ENCODE measurements around the gene MOV10L1.
"Not testable (repeated sequence)": the region's sequence is repeated elsewhere in the genome, so short reads cannot be mapped to it uniquely, and the experiment has no call there.

The MOV10L1 gene

DNA sequence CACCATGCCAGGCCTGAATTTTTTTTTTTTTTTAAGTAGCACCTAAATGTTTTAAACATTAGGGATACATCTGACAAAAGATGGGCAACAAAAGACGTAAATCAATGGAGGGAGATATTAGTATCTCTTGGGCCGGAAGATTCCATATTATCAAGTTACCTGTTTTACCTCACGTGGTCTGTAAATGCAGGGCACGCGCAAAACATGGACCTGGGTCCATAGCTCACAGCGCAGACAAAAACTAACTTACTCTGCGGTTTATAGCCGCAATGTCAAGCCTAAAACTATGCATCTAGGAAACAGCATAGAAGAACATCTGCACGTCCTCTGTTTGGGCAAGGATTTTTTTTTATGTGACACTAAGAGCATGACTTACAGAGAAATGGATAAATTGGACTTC, 49.2 kb downstream of the MOV10L1 start:
- DNase-seq = no peak

DNA sequence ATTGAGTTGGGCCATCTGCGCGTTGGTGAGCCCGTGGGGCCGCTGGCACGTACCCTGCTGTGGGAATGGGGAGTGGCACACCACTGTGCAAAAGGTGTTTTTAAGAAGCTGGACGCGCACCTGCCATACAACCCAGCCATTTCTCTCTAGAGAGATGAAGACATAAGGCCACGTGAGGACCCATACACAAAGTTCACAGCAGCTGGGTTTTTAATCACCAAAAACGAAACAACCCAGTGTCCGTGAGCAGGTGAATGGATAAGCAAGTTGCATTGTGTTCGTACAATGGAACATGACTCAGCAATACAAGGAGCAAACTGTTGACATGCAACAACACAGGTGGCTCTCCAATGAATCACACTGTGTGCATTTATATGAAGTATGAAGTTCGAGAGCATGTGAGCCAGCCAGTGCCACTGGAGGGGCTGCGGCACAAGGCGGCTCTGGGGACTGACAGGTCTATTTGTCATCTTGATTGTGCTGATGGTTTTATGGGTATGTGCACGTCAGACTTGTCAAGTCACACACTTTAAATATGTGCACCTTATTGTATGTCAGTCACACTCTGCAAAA, 50.1 kb downstream of the MOV10L1 start:
- peak; percentile 93 for DNase-seq

DNA sequence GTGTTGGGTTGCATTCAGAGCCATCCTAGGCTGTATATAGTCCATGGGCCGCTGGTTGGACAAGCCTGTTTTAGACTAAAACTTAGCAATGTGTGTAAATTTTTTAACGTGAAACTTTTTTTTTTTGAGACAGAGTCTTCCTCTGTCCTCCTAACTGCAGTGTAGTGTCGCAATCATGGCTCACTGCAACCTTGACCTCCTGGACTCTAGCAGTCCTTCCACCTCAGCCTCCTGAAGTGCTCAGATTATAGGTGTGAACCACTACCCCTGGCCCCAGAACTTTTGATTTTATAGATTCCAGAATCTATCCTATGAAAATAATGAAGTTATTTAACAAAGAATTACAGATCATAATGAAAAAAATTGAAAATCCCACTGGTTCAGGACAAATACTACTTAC, 50.8 kb downstream of the MOV10L1 start:
- no peak for DNase-seq

DNA sequence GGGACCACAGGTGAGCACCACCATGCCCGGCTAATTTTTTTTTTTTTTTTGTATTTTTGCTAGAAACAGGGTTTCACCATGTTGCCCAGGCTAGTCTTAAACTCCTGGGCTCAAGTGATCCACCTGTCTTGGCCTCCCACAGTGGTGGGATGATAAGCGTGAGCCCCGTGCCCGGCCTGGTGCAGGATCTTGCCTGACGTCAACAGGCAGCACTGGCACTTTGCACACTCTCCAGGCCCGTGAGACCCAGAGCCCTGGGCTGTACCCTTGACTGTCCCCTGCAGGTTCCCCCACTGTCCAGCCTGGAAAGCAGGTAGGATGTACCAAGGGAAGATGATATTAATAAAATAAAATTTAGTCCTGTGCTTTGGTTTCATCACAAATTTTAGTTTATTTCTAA, 51.7 kb downstream of the MOV10L1 start:
- DNase-seq = peak; percentile 8

DNA sequence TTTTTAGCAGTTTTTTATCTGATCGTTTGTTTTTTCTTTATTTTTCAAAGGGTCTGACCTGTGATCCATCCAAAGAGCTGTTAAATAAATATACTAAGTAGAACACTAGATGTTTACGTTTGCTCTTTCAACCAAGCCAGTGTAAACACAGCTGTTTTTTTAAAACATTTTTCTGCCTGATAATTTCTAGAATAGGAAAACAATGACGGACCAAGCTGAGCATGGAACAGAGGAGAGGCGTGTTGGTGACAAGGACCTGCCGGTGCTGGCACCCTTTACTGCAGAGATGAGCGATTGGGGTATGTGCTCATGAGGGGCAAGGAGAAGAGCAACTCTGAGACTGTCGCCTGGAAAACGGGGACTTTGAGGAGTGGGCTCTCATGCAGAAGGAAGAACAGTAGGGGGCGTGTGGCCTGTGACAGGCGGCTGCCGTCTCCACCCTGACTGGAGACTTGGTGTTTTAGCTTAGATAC, 52.1 kb downstream of the MOV10L1 start:
- peak; percentile 66 for DNase-seq

DNA sequence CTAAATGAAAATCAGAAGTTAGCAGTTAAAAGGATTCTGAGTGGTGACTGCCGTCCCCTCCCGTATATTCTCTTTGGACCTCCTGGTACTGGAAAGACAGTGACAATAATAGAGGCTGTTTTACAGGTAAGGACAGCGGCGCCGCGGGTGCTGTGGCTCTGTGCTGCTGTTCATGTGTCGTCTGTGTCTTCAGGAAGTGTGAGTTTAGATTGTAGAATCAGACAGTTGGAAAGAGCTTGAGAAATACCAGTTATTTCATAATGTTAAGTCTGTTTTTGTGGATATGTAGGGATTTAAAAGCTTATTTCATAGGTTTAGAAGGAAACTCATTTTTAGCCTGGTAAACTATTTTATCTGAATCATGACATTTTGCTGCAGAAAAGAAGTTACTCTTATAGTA, 53.3 kb downstream of the MOV10L1 start:
- no peak for DNase-seq

DNA sequence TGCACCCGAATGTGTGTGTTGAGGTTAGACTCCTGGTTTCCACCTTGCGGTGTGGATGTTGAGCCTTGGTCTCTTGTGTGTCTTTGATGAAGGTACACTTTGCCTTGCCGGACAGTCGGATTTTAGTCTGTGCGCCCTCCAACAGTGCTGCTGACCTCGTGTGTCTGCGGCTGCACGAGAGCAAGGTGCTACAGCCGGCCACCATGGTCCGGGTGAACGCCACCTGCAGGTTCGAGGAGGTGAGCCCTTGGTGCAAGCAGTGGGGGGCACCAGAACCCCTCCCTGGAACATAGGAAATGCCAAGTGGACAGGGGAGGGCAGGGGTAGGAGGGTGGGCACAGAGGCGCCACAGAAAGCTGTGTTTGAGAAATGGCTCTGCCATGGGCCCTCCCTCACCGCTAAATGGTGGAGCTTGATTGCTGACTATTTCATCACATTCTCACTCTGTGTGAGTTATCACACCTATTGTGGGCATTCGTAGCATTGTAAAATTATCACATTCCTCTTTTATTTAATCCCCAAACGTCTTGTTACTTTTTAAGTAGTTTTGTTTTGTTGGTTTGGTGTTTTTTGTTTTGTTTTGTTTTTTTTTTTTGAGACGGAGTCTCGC, 54.3 kb downstream of the MOV10L1 start:
- no peak for DNase-seq

DNA sequence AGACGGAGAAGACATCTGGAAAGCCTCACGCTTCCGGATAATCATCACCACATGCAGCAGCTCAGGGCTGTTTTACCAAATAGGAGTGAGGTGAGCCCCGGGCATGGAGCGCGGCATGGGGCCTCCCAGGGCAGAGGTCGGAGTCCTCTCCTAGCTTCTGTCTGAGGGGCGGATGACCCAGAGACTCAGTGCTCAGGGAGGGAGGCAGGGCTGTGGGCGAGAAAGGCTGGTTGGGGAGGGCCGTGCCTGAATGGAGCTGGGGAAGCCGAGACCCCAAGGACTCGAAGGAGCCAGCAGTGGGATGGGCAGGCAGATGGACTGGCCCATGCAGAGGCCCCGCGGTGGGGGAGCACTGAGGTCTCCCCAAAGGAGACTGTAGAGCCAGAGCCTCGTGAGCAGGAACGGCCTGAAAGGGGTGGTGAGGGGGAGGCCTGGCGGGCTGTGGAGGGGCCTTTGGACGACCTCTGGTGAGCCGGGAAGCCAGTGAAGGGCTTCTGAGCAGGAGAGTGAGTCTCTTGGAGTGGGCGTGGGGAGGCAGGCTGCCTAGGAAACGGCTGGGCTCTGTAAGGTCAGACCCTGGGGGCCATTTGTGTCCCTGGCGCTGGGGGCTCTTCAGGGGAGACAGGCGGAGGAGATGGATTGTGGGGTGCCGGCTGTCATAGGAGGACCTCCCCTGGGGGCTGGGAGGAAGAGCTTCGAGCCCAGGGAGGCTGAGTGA, 56.1 kb downstream of the MOV10L1 start:
- DNase-seq = no peak

DNA sequence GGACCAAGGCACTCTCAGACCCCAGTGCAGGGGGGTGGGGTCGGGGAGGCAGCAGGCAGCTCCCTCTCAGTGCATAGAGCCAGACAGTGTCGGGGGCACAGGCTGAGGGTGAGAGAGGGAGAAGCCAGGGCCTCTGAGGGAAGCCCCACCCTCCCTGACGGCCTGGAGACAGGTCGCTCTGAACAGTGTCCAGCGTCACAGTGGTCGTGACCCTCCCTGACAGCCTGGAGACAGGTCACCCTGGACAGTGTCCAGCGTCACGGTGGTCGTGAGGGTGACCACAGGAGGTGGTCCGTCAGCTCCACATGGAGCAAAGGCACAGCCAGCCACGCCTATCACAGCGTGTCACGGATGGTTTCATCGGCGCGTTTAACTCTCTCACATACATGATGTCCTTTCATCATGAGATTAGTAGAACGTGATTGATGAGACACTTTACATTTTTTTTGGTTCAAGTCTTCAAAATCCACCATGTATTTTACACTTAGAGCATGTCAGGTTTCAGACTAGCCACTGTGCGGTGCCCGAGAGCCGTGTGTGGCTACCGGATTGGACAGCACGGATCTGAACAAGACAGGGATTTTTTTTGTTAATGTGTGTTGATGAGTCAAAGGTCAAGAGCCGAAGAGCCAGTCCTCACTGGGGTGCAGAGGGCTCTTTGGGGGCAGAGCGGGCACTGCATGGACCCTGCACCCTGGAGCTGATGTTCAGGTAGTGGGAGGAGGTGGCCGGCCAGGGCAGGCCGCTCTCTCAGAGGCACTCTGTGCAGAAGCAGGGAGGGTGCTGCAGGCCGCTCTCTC, 56.8 kb downstream of the MOV10L1 start:
- DNase-seq = no peak

DNA sequence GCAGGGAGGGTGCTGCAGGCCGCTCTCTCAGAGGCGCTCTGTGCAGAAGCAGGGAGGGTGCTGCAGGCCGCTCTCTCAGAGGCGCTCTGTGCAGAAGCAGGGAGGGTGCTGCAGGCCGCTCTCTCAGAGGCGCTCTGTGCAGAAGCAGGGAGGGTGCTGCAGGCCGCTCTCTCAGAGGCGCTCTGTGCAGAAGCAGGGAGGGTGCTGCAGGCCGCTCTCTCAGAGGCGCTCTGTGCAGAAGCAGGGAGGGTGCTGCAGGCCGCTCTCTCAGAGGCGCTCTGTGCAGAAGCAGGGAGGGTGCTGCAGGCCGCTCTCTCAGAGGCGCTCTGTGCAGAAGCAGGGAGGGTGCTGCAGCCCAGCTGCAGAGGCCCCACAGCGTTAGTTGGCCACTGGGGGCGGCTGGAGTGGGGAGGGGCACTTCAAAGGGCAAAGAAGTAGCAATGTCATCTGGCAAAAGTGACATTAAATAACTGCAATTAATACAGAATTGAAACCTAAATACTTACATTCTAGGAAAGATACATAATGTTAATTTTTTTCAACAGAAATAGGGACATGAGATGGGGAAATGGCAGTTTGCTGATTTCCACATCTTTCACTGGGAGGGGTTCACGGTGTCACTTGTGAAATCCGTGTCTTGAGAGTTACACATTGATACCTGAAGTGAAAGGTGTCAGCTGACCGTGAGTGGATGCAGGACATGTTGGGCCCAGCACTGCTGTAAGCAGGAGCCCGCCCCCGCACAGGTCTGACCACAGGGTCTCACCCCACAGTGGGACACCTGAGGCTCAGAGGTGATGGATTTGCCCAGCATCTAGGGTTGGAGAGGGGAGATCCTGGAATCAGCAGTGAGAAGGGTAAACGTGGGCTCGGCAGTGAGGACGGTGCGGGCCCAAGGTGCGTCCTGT, 57.7 kb downstream of the MOV10L1 start:
- not testable (repeated sequence) for DNase-seq

DNA sequence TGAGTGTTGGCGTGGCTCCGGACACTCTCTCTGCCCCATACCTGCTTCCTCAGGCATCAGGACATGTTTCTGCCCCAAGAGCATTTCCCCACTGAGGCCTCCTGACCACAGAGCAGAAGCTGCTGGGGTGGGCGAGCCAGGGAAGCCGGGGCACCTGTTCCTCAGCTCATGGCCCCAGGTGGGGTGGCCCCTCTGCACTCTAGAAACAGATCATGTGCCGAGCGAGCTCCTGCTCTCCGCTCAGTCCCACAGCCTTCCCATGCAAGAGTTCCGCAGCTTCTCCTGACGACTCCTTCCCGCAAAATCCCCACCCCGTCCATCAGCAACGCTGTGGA, 58.3 kb downstream of the MOV10L1 start:
- no peak for DNase-seq

DNA sequence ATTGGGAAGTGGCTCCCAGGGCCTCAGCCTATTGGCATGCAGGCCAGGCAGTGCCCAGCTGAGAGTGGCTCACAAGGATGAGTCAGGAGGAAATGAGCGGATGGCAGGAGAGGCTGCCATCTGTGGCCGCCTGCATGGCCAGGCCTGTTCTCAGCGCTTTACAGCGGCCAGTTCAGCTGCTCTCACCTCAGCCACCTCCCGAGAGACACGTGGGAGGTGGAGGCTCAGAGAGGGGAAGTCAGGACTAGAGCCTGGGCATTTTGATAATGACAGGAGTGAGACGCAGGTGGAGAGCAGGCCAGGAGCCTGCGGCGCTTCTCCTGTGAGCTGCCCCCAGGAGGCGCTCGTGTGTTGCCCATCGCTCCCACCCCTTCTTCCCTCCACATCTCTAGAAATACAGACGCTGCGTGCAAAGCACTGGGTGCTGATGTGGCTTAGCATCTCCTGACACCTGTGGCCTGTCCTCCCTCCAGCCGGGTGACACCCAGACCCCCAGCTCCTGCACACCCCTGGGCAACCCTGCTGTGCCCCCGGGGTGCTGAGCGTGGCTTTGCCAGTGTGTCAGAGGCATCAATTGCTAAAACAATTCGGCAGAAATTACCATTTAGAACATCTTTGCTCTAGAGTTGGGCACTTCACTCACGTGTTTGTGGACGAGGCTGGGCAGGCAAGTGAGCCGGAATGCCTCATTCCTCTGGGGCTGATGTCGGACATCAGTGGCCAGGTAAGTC, 59.4 kb downstream of the MOV10L1 start:
- peak; percentile 10 for DNase-seq

DNA sequence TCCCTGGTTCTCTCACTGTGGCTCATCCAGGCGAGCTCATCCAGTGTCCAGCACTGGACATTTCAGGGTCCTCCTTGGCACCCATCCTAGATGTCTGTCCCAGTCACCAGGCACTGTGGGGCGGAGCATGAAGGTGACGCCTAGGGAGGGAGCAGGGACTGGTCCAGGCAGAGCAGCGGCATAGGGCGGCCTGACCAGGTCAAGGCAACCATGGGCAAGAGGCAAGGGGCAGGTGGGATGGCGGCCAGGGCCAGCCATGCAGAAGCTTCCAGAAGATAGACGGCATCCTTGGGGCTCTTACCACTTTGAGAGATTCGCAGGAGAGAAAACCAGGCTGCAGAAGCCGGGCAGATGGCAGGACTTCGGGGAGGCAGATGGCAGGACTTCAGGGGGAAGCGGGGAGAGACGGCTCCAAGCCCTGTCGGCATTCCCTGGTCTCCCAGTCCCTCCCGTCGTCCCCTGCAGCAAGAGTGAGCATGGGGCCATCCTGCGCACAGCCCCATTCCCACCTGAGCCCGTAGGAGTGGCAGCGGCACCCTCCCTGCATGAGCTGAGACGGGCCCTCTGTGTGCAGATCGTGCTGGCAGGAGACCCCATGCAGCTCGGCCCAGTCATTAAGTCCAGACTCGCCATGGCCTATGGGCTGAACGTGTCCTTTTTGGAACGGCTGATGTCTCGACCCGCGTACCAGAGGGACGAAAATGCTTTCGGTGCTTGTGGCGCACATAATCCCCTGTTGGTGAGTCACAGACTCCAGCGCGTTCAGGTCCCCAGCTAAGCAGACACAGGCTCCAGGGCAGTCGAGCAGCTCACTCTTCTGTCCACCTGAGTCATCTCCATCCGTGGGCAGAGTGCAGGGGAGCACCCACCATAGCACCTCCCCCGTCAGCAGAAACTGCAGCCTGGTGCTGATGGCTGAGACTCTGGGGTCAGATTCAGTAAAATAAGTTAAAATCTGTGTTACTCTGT, 60.6 kb downstream of the MOV10L1 start:
- DNase-seq = no peak

DNA sequence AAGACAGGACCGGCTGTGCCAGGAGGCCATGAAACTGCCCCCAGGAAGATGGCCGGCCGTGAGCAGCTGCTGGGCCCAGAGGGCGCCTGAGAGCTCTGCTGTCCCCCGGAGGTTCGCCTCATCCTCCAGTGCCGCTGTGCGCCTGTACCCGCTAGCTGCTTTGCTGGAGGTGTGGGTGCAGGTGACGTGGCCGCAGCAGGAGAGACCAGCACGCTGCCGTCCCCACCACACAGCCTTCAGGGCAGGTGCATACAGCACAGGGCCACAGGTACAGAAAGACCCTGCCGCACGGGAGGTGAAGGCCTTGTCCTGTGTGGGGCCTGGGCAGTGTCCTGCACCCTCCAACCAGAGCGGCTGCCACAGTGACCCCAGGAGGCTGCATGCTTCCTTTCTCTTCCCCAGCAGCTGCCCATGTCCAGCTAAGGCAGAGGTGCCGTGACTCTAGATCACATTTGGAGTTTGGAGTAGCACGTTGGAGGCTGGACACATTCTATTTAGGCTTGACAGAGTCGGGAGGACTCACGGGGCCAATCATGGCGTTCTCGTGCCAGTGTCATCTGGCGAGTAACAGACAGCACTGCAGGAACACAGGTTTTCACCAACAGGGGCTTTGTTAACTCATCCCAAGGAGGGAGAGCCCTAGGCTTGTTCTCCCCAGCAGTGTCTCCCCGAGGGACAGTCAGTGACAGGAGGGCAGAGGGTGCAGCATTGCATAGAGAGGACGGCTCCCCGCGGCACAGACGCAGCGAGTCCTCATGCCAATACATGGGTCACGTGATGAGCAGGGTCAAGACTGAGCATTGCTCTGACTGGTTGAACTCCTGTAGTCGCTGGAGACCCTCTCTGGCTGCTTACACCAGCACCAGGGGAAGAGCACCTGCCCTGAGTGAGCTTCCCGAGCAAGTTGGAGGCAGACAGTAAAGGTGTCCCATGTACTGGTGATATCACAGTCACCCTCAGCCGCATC, 62.0 kb downstream of the MOV10L1 start:
- no peak for DNase-seq

DNA sequence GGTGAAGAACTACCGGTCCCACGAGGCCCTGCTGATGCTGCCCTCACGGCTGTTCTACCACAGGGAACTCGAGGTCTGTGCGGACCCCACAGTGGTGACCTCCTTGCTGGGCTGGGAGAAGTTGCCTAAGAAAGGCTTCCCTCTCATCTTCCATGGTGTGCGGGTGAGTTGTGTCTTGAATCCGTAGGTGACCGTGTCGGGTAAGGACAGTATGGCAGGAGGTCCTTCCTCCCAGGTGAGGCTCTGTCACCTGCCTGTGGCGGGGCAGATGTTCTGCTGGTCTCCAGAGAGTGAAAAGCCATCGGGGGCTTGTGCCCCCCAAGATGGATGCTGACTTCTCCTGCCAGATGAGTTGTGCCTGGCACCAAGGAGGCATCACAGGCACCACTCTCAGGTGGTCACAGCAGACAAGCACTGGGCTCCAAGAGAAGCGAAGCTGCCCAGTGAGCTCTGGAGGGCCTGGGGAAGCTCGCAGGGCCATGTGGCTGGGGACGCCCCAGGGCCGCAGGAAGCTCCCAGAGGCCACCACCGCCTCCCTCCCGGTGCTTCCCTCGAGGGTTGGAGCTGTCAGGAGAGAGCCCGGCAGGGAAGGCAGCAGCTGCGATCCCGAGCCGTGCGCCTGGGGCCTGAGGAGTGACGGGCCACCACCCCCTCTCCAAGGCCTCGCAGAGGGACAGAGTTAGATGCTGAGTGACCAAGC, 63.4 kb downstream of the MOV10L1 start:
- no peak for DNase-seq

DNA sequence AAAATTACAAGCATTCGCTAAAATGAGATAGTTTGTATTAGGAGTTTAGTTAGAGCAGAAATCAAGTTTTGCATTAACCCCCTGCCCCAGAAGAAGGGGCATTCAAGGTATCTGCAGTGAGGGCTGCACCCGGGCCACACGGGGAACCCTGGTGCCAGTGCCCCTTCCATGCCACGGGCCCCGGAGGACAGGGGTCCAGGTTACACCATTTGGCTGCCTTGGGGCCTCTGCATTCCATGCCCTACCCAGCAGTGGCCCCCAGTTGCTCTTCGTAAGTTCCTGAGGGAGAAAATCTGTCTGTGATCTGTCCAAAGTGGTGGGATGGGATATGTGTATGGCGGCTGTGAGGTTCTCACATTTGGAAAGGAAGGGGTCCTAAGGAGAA, 63.9 kb downstream of the MOV10L1 start:
- DNase-seq = no peak

DNA sequence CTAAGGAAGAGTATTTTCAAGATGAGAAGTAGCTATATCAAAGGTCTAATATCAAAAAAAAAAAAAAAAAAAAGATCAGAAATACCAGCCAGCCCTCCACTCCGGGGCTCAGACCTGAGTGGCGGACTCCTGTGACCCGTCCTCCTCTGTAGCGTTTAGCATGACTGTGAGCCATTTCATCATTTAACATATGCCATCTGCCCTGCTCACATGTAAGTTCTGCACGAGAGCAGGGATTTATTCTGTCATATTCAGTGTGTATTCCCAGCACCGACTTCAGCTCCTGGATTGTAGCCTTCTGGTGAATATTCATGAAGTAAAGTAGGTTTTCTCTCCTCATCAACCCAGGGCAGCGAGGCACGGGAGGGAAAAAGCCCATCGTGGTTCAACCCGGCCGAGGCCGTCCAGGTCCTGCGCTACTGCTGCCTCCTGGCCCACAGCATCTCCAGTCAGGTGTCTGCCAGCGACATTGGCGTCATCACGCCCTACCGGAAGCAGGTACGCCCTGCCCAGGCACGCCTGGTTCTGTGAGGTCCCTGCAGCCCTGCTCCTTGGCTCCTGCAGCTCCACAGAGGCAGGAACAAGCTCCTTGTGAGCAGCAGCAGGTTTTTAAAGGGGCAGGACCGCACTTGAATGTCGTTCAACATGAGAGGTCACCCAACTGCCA, 68.0 kb downstream of the MOV10L1 start:
- no peak for DNase-seq

DNA sequence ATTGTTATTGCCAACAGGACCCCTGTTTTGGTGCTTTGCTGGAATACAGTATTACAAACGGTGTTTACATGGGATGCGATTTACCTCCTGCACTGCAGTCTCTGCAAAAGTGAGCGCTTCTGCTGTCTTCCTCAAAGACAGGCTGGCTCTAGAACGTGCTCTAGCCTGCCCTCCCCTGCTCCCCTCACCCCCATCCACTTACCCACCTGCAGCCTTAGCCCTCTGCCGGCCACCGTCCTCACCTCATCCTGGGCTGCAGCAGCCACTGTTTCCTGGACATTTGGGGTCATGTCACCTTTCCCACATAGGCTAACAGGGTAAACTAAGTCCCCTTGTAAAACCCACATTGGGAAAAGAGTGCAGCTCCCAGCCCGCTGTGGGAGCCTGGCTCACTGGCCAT, 71.1 kb downstream of the MOV10L1 start:
- no peak for DNase-seq
